ENCODE measurements around the gene DOCK1. TPM values are rescaled to one million over a fixed set of nuclear protein-coding genes. Genes with fewer than 3 reads are reported as not detected.

Gene DOCK1
- total and polyA plus RNA-seq, 3 donors from 2014 or later, result 19.0 to 46.2 (median 32.0) TPM

- no peak overlapping the region for H3K4me3 ChIP-seq
- intact Hi-C loops (cut with DNase I; ENCODE audit: low total_unique reads), result no loop called here
- H3K27ac ChIP-seq, result no peak overlapping the region
- TF ChIP-seq POLR2A (IDR thresholded peaks at IDR 0.05), result no peak
- TF ChIP-seq CTCF (IDR thresholded peaks at IDR 0.05), result no peak
- no peak for DNase-seq
- no peaks in the 10 kb centered on the region for H3K9me3 ChIP-seq
- 91 to 93% methylated on average over 10 of the region's 10 CpGs for WGBS, 2 donors
- no peaks in the 10 kb centered on the region for H3K27me3 ChIP-seq
- no peaks in the 10 kb centered on the region for H3K4me1 ChIP-seq
- no peaks in the 10 kb centered on the region for H3K36me3 ChIP-seq (ENCODE audit: low read depth, missing control alignments)
Measured at GRCh38 chr10:127151541-127151940, 246.3 kb downstream of the DOCK1 start.

- DNase-seq, result no peak
- Histone ChIP-seq H3K36me3 (ENCODE audit: low read depth, missing control alignments) (no peaks in the 10 kb centered on the region), H3K27me3 (no peaks in the 10 kb centered on the region), H3K4me3 (no peak overlapping the region), H3K9me3 (no peaks in the 10 kb centered on the region), H3K4me1 (peaks cover 4% of the 10 kb centered on the region), H3K27ac (no peak overlapping the region)
- TF ChIP-seq POLR2A (IDR thresholded peaks at IDR 0.05) (no peak), CTCF (IDR thresholded peaks at IDR 0.05) (no peak)
- WGBS, 2 donors, result 78 to 91% methylated on average over 8 to 9 of the region's 9 CpGs
- intact Hi-C loops (cut with DNase I; ENCODE audit: low total_unique reads), result no loop called here
Measured at GRCh38 chr10:127151981-127152699, 246.9 kb downstream of the DOCK1 start.

GRCh38 chr10:127153181-127153580 lies 248.0 kb downstream of the DOCK1 start:
- intact Hi-C loops (cut with DNase I; ENCODE audit: low total_unique reads), result no loop called here
- Histone ChIP-seq H3K36me3 (ENCODE audit: low read depth, missing control alignments) (no peaks in the 10 kb centered on the region), H3K4me3 (no peak overlapping the region), H3K9me3 (no peaks in the 10 kb centered on the region), H3K27ac (no peak overlapping the region), H3K27me3 (no peaks in the 10 kb centered on the region), H3K4me1 (peaks cover 5% of the 10 kb centered on the region)
- TF ChIP-seq CTCF (IDR thresholded peaks at IDR 0.05), result no peak
- TF ChIP-seq POLR2A (IDR thresholded peaks at IDR 0.05), result no peak
- WGBS, 2 donors, result 71 to 91% methylated on average over 4 of the region's 4 CpGs
- no peak for DNase-seq

GRCh38 chr10:127154831-127155620 lies 249.8 kb downstream of the DOCK1 start:
- H3K27me3 ChIP-seq, result no peaks in the 10 kb centered on the region
- H3K4me3 ChIP-seq, result no peak overlapping the region
- H3K9me3 ChIP-seq, result no peaks in the 10 kb centered on the region
- 71 to 78% methylated on average over 9 of the region's 9 CpGs for WGBS, 2 donors
- intact Hi-C loops (cut with DNase I; ENCODE audit: low total_unique reads), result no loop called here
- no peak overlapping the region for H3K27ac ChIP-seq
- no peak for DNase-seq
- TF ChIP-seq CTCF (IDR thresholded peaks at IDR 0.05), result no peak
- no peak for TF ChIP-seq POLR2A (IDR thresholded peaks at IDR 0.05)
- H3K4me1 ChIP-seq, result peaks cover 18% of the 10 kb centered on the region
- H3K36me3 ChIP-seq (ENCODE audit: low read depth, missing control alignments), result no peaks in the 10 kb centered on the region
